GM12891 (cell line): Measurements from ENCODE around the gene TBX4.

Experiments
- DNase-seq: peaks from one replicate; pipeline ENCODE4 v3.0.0; 2011; ENCODE audit warnings: low spot score; ENCODE audit not compliant: insufficient read length
- FAIRE-seq: peaks from 2 replicates; lab custom pipeline; 2011; peaks lifted over from hg19 to GRCh38; lab: Jason Lieb, UNC
- PAX5 ChIP-seq: IDR thresholded peaks from 2 replicates; pipeline ENCODE4 v1.6.1; 2011; ENCODE audit warnings: low read length, moderate library complexity, mild to moderate bottlenecking; ENCODE audit not compliant: insufficient read depth, severe bottlenecking
- POLR2A ChIP-seq: IDR thresholded peaks from 2 replicates; pipeline ENCODE4 v1.6.1; 2011; ENCODE audit warnings: low read depth, low read length, control low read depth
- POLR2AphosphoS5 ChIP-seq: IDR thresholded peaks from 2 replicates; pipeline ENCODE4 v1.6.1; 2011; ENCODE audit warnings: low read depth, low read length, control low read depth
- POU2F2 ChIP-seq: IDR thresholded peaks from 2 replicates; pipeline ENCODE4 v1.6.1; 2011; ENCODE audit warnings: low read depth, mild to moderate bottlenecking, control low read depth, low read length, moderate library complexity
- SPI1 ChIP-seq: IDR thresholded peaks from 2 replicates; pipeline ENCODE4 v1.6.1; 2011; ENCODE audit warnings: low read depth, low read length, control low read depth
- TAF1 ChIP-seq: IDR thresholded peaks from 2 replicates; pipeline ENCODE4 v1.6.1; 2011; ENCODE audit warnings: low read depth, low read length, control low read depth

Gene TBX4

GRCh38 chr17:61510237-61510636 is 58.0 kb downstream of the TBX4 start:
- no peak for FAIRE-seq
- TF ChIP-seq SPI1: no peak
- TF ChIP-seq TAF1: no peak
- TF ChIP-seq POU2F2: no peak
- no peak for TF ChIP-seq POLR2A
- no peak for TF ChIP-seq PAX5
- no peak for TF ChIP-seq POLR2AphosphoS5
- no peak for DNase-seq

- DNase-seq (no peak), FAIRE-seq (no peak)
- TF ChIP-seq SPI1 (no peak), TAF1 (no peak)
Measured at GRCh38 chr17:61510991-61511390, 58.8 kb downstream of the TBX4 start.

- FAIRE-seq: no peak
- no peak for TF ChIP-seq POU2F2
- TF ChIP-seq POLR2AphosphoS5: no peak
- TF ChIP-seq PAX5: no peak
- TF ChIP-seq TAF1: no peak
- TF ChIP-seq SPI1: no peak
- TF ChIP-seq POLR2A: no peak
- no peak for DNase-seq
Measured at GRCh38 chr17:61511480-61512182, 59.4 kb downstream of the TBX4 start.

GRCh38 chr17:61514491-61514890 is 62.3 kb downstream of the TBX4 start:
- TF ChIP-seq PAX5 (no peak), TAF1 (no peak), POLR2AphosphoS5 (no peak), POU2F2 (no peak), SPI1 (no peak), POLR2A (no peak)

GRCh38 chr17:61517265-61517664 is 65.0 kb downstream of the TBX4 start:
- no peak for FAIRE-seq
- TF ChIP-seq POU2F2 (no peak), POLR2A (no peak), POLR2AphosphoS5 (no peak), PAX5 (no peak), SPI1 (no peak), TAF1 (no peak)

More at GRCh38 chr17:61514491-61514890, 62.3 kb downstream of the TBX4 start:
- DNase-seq (no peak), FAIRE-seq (no peak)

GRCh38 chr17:61517843-61518606 is 65.8 kb downstream of the TBX4 start:
- TF ChIP-seq SPI1: no peak
- TF ChIP-seq PAX5: no peak
- FAIRE-seq (no peak), DNase-seq (no peak)

More at GRCh38 chr17:61517265-61517664, 65.0 kb downstream of the TBX4 start:
- no peak for DNase-seq

- FAIRE-seq: no peak
- no peak for DNase-seq
- TF ChIP-seq POU2F2 (no peak), TAF1 (no peak), PAX5 (no peak), SPI1 (no peak), POLR2AphosphoS5 (no peak), POLR2A (no peak)
Measured at GRCh38 chr17:61519139-61519538, 66.9 kb downstream of the TBX4 start.

GRCh38 chr17:61519754-61520440 is 67.7 kb downstream of the TBX4 start:
- no peak for FAIRE-seq
- TF ChIP-seq PAX5 (no peak), TAF1 (no peak), SPI1 (no peak), POLR2A (no peak), POLR2AphosphoS5 (no peak), POU2F2 (no peak)
- no peak for DNase-seq

- no peak for TF ChIP-seq POLR2A
- TF ChIP-seq SPI1: no peak
- no peak for TF ChIP-seq TAF1
- TF ChIP-seq PAX5: no peak
- no peak for TF ChIP-seq POU2F2
- no peak for TF ChIP-seq POLR2AphosphoS5
- FAIRE-seq (no peak), DNase-seq (no peak)
Measured at GRCh38 chr17:61520897-61521296, 68.7 kb downstream of the TBX4 start.

- no peak for FAIRE-seq
- no peak for TF ChIP-seq POLR2A
- no peak for TF ChIP-seq POU2F2
- no peak for TF ChIP-seq SPI1
- TF ChIP-seq POLR2AphosphoS5: no peak
- no peak for TF ChIP-seq TAF1
- no peak for TF ChIP-seq PAX5
- no peak for DNase-seq
Measured at GRCh38 chr17:61522088-61522487, 69.9 kb downstream of the TBX4 start.
